Suppressor macrophage treated with lipopolysaccharide for 4 hours (primary cell): Measurements from ENCODE around the gene CPLANE2.
A peak's percentile ranks its signal among the peaks of the same experiment; 100 is the strongest.
"Not testable (repeated sequence)": the region's sequence is repeated elsewhere in the genome, so short reads cannot be mapped to it uniquely, and the experiment has no call there.

Experiments used
- DNase-seq: peaks from one replicate; pipeline ENCODE4 v3.0.0-alpha.2; 2020

The CPLANE2 gene

GRCh38 chr1:16229976-16230740 is 6.8 kb downstream of the CPLANE2 start:
- DNase-seq: no peak

DNA sequence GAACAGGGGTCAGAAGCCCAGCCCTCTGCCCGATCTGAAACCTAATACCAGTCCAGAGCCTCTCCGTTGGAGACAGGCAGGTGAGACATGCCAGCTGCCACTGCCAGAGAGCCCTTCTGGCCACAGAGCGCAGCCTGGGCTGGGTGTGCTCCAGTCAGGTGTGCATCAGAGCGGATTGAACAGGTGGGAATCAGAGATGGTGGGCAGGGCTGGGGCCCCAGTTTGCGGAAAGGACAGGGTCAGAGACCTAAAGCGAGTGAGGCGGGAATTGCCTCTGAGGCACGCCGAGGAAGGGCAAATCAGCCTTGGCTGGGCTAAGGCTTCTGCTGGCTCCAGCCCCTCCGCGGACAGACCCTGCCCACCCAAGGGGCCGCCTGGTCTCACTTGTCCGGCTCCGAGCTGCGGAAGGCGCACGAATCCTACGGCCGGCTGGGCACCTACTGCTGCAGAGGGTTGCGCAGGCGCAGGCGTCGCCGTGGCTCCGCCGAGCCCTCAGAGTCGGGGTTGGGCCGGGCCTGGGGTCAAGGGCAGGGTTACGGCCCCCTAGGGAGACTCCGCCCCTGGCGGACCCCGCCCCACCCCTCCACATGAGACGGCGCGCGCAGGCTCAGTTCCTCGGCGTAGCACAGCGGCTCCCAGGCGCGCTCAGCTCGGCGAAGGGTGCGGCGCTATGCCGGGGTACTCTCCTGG is 10.3 kb downstream of the CPLANE2 start:
- no peak for DNase-seq

- DNase-seq: no peak
Measured at GRCh38 chr1:16226129-16226489, 10.9 kb downstream of the CPLANE2 start.

DNA sequence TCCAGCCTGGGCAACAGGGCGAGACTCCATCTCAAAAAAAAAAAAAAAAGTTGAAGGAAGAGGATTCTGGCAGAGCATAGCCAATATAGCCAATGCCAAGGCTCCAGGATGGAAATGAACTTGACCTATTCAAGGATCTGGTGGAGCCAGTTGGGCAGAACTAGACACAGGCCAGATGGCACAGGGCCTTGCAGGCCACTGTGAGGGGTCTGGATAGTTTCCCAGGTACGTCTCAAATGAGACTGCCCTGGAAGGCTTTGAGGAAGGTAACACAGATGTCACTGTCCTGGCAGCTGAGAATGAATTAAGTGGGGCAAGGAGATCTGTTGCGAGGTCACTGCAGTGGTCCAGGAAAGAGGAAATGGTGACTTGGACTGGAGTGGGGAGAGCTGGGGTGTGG is 12.5 kb downstream of the CPLANE2 start:
- DNase-seq: no peak

GRCh38 chr1:16222716-16223115 is 14.3 kb downstream of the CPLANE2 start:
- not testable (repeated sequence) for DNase-seq

DNA sequence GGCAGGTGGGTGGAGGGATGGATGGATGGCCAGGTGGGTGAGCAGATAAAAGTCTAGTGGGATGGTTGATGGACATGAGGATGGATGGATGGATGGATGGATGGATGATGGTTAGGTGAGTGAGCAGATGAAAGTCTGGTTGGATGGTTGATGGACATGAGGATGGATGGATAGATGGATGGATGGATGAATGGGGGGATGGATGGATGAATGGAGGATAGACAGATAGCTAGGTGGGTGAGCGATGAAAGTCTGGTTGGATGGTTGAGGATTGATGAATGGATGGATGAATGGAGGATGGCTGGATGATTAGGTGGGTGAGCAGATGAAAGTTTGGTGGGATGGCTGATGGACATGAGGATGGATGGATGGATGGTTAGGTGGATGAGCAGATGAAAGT is 15.5 kb downstream of the CPLANE2 start:
- DNase-seq: no peak

- no peak for DNase-seq
Measured at GRCh38 chr1:16219968-16220500, 16.9 kb downstream of the CPLANE2 start.

DNA sequence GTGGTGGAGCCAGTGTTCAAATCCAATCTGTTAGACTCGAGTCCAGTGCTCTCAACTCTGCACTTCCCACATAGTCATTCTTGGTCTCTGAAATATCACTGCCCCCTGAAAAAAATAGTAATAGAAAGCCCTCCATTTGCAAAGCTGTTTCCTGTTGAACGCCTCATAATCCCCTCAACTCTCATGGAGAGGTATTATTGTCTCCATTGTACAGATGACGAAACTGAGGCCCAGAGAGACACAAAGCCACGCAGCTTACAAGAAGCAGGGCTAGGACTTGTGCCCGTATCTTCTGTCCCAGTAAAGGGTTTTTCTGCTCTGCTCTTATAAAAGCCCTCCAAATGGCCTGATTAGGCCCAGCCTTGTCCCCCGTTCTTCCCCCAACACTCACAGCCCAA is 18.3 kb downstream of the CPLANE2 start:
- no peak for DNase-seq

DNA sequence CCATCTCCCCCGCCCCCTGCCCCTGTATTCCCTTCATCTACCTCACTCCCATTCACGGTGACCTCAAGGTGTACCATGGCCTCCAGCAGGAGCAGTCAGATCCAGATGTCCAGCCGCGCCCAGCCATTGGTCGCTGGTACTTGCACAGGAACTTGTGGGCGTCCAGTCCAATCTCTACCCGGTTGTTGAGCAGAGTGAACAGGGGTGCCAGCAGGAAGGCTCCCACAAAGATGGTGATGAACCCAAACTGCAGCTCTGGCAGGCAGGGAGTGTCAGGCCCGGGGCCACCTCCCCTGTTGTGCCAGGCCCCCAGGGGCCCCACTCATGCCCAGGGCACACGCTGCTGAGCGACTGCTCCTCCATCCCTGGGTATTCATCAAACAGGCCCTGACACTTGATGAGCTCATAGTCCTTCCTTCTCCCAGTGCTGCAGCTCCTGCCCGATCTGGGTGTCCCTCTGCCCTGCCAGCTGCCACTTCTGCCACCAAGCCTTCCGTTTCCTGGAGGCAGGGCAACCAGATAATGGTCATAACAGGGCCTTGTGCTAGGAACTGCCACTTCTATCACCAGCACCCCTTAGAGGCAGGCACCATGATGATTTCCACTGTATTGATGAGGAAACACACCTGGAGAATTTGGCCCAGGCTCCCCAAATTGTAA is 18.8 kb downstream of the CPLANE2 start:
- DNase-seq: no peak

DNA sequence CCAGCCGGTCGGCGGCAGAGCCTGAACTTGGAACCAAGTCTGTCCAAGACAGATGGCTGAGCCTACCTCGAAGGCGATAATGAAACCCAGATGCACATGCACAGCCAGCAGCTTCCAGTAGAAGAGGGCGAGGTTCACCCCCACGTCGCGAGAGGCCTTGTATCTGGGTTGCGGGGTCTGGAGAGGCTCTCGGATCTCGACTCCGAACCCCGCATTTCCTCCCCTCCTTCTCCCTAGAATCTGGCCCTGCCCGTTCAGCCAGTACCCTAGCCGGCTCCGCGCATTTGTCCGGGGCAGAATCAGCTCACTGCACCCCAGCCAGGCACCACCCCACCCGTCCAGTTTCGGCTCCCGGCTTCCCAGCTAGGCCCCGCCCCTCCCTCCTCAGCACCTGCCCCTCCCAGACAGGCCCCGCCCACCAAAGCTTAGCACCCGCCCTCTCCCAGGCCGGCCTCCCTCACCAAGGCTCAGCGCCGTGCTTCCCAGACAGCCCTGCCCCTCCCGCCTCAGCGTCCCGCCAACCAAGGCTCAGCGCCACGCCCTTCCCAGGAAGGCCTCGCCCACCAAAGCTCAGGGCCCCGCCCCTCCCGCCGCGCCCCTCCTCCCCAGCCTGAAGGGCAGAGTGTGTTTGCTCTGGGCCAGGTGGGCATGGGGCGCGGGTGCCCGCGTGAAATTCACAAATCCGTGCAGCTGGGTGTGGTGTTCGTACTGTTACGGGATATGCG is 19.8 kb downstream of the CPLANE2 start:
- peak; percentile 99 for DNase-seq

- peak; percentile 86 for DNase-seq
Measured at GRCh38 chr1:16215882-16216753, 20.9 kb downstream of the CPLANE2 start.

DNA sequence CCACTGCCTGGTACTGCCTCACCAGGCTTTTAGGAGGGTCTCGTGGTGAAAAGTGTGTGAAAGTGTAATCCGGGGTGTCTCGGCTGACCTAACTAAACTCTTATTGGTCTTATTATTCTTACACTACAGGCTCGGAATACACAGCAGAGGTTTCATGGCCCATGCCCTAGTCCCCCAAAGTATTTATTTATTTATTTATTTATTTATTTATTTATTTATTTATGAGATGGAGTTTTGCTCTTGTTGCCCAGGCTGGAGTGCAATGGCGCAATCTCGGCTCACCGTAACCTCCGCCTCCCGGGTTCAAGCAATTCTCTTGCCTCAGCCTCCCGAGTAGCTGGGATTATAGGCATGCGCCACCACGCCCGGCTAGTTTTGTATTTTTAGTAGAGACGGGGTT is 21.7 kb downstream of the CPLANE2 start:
- DNase-seq: not testable (repeated sequence)

DNA sequence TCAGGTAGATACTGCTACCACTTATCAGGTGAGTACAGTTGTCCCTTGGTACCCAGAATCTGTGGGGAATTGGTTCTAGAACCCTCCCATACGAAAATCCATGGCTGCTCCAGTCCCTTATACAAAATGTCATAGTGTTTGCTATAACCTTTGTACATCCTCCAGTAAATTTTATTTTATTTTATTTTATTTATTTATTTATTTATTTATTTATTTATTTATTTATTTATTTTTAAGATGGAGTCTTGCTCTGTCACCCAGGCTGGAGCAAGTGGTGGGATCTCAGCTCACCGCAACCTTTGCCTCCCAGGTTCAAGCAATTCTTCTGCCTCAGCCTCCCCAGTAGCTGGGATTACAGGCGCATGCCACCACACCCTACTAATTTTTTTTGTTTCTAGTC is 23.4 kb downstream of the CPLANE2 start:
- DNase-seq: not testable (repeated sequence)

- no peak for DNase-seq
Measured at GRCh38 chr1:16213013-16213412, 24.0 kb downstream of the CPLANE2 start.

GRCh38 chr1:16212251-16212961 is 24.6 kb downstream of the CPLANE2 start, which contains the start of gene ARHGEF19:
Gene ARHGEF19, minus strand, starts transcription at chr1:16212652. Its CDS starts 3,598 bp downstream, at chr1:16209054.
- DNase-seq: no peak

DNA sequence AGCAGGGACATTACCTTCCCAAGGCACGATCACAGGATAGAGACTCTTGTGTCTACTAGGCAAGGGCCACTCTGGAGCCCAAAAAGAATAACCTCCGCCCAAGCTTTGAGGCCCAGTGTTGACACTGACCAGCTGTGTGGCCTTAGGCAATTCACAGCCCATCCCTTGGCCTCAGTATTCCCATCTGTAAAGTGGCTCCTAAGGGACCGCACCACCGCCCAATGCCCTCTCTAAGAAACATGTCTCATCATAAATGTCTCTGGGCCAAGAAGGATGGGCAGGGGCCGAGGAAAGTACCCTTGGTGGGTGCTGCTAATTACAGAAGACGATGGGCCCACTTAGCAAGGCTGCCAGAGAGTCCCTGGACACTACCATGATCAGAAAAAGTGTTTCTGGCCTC is 25.2 kb downstream of the CPLANE2 start:
- DNase-seq: no peak

DNA sequence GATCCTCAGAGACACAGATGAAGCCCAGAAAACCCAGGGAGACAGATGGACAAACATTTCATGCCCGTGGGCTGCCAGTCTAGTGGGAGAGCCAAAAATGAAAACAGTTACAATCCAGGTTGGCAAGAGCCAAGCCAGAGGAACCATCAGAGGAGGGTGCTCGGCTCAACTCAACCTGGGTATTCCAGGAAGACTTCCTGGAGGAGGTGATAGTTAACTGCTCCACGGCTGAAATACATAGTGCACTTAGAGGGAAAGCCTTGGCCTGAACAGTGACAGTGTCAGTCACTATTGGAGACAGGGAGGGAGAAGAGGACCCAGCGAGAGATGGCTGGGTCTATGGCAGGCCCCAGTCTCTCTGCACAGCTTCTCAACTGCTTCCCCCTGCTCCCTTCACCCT is 26.4 kb downstream of the CPLANE2 start:
- no peak for DNase-seq

DNA sequence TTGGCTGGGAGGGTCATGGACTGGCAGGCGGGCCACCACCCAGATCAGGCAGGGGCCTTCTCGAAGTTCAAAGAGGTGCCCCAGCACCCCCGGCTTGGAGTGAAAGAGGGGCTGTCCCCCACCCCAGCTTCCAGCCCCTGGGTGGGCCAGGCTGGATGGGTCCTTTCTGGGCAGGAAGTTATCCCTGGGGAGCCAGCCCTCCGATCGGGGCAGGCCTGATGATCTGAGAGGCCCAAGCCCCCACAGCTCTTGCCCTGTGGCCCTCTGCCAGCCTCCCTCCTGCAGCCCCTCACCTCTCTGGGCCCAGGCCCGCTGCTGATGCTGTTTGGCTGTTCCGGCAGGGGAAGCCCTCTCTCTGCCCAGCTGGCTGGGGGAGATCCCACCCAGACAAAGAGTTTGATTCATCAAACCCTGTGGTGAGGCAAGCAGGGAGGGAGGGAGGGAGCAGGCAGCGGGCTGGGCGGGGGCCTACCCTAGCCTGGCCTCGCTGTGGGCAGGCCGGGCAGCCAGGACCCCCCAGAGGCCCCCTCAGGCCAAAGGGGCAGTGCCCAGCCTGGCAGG is 27.1 kb downstream of the CPLANE2 start:
- no peak for DNase-seq

DNA sequence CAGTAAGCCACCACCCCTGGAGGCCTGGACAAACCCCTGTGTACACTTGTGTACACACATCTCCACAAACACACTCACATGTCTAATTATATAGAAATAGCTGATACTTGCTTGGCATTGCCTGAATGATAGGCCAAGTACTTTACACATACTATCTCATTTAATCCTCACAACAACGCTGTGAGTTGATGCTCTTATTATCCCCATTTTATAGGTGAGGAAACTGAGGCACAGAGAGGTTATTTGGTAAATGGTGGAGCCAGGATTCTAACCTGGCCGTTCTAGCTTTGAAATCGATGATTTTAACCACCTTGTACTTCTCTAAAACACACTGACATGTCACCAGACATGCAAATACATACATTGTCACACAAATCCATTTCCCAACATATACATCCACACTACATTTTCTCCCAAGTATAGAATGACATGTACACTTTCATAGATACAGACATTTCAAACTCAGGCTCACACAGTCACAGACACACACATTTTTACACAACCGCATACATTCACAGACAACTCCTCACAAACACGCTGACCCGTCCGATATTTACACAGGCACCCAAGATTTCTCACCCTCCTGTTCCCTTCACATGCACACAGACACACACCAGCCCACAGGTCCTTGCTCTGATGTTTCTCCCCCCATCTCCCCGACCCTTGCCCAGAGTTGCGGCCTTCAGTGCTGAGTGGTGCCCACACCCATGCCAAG is 27.7 kb downstream of the CPLANE2 start:
- DNase-seq: no peak
